CD14-positive monocyte (primary cell): ENCODE measurements around the gene LIN7B. TPM values are rescaled to one million over a fixed set of nuclear protein-coding genes. Genes with fewer than 3 reads are reported as not detected.

ENCODE experiments used
- DNase-seq, 3 donors: peaks; one replicate each; pipeline ENCODE4 v3.0.0-alpha.2; 2011 to 2022
- H2AFZ ChIP-seq: 2 replicates; pipeline ENCODE4 v1.6.0; 2012; ENCODE audit warnings: mild to moderate bottlenecking, low read depth, low read length, inconsistent platforms; ENCODE audit not compliant: insufficient read depth, poor library complexity, severe bottlenecking
- H3K27ac ChIP-seq, 2 donors: 1 replicate in 1 of 2; 2 replicates in 1 of 2; pipeline ENCODE4 v1.5.1; 2012 to 2013; ENCODE audit warnings: low read length in 2 of 2, control low read depth in 1 of 2, inconsistent platforms in 1 of 2, low read depth in 1 of 2, mild to moderate bottlenecking in 1 of 2
- H3K27me3 ChIP-seq, 2 donors: one replicate each; pipeline versions ENCODE4 v1.6.0 to v1.6.1; 2011 to 2013; ENCODE audit warnings: low read length in 2 of 2; ENCODE audit not compliant: control insufficient read depth in 2 of 2, insufficient read depth in 2 of 2
- H3K36me3 ChIP-seq, 2 donors: replicated peaks in 1 of 2; 1 replicate in 1 of 2; 2 replicates in 1 of 2; pipeline versions ENCODE4 v1.5.1 to v1.6.1; 2012 to 2013; ENCODE audit warnings: low read length in 2 of 2, control low read depth in 1 of 2, inconsistent platforms in 1 of 2, mild to moderate bottlenecking in 1 of 2; ENCODE audit not compliant: insufficient read depth in 2 of 2, control insufficient read depth in 1 of 2
- H3K4me1 ChIP-seq, 2 donors: 1 replicate in 1 of 2; 2 replicates in 1 of 2; pipeline versions ENCODE4 v1.5.1 to v1.6.1; 2012 to 2013; ENCODE audit warnings: low read length in 2 of 2, control low read depth in 1 of 2, inconsistent platforms in 1 of 2, mild to moderate bottlenecking in 1 of 2, moderate library complexity in 1 of 2; ENCODE audit not compliant: insufficient read depth in 2 of 2, control insufficient read depth in 1 of 2
- H3K4me2 ChIP-seq: replicated peaks from 2 replicates; pipeline ENCODE3; 2012; ENCODE audit warnings: low read length, moderate library complexity, mild to moderate bottlenecking; ENCODE audit not compliant: poor library complexity, severe bottlenecking; ENCODE audit errors: extremely low read depth
- H3K4me3 ChIP-seq, 3 experiments: fragments of 200-600 bp in 1 of 3; sonication (generic) in 1 of 3; replicated peaks in 1 of 3; 1 replicate in 2 of 3; 2 replicates in 1 of 3; pipeline ENCODE4 v1.5.1; 2011 to 2013; ENCODE audit warnings: low read length in 3 of 3, mild to moderate bottlenecking in 3 of 3, control low read depth in 2 of 3, low read depth in 2 of 3, inconsistent platforms in 1 of 3, moderate library complexity in 1 of 3
- H3K79me2 ChIP-seq: 2 replicates; pipeline ENCODE4 v1.6.0; 2012; ENCODE audit warnings: mild to moderate bottlenecking, control low read depth, inconsistent platforms, low read length, moderate library complexity; ENCODE audit not compliant: insufficient read depth
- H3K9ac ChIP-seq: 2 replicates; pipeline ENCODE4 v1.6.0; 2017; ENCODE audit warnings: low read length, mild to moderate bottlenecking; ENCODE audit not compliant: insufficient read depth, poor library complexity, severe bottlenecking
- H3K9me3 ChIP-seq, 2 donors: replicated peaks in 1 of 2; 1 replicate in 1 of 2; 2 replicates in 1 of 2; pipeline versions ENCODE4 v1.5.1 to v1.6.1; 2012 to 2013; ENCODE audit warnings: low read length in 2 of 2, control low read depth in 1 of 2; ENCODE audit not compliant: control insufficient read depth in 1 of 2, insufficient read depth in 1 of 2
- H4K20me1 ChIP-seq: 2 replicates; pipeline ENCODE4 v1.6.0; 2012; ENCODE audit warnings: mild to moderate bottlenecking, low read length, control low read depth, moderate library complexity; ENCODE audit not compliant: insufficient read depth
- H3K27ac Mint-ChIP-seq, 7 donors: one replicate each; pipeline ENCODE4 v1.8.0; 2020; ENCODE audit warnings: mild to moderate bottlenecking in 7 of 7, mixed read lengths in 7 of 7, moderate library complexity in 6 of 7, inconsistent platforms in 2 of 7
- H3K27me3 Mint-ChIP-seq, 3 donors: one replicate each; pipeline ENCODE4 v1.8.0; 2021 to 2022; ENCODE audit warnings: low read depth in 3 of 3, mild to moderate bottlenecking in 3 of 3, mixed read lengths in 3 of 3, moderate library complexity in 3 of 3, inconsistent platforms in 1 of 3
- H3K36me3 Mint-ChIP-seq, 2 donors: one replicate each; pipeline ENCODE4 v1.8.0; 2020; ENCODE audit warnings: mixed read lengths in 2 of 2, inconsistent platforms in 1 of 2, mild to moderate bottlenecking in 1 of 2
- H3K4me1 Mint-ChIP-seq: one replicate; pipeline ENCODE4 v1.8.0; 2020; ENCODE audit warnings: mild to moderate bottlenecking, mixed read lengths
- H3K4me3 Mint-ChIP-seq, 2 donors: one replicate each; pipeline ENCODE4 v1.8.0; 2020; ENCODE audit warnings: mild to moderate bottlenecking in 2 of 2, mixed read lengths in 2 of 2, moderate library complexity in 1 of 2
- H3K9me3 Mint-ChIP-seq, 7 donors: one replicate each; pipeline ENCODE4 v1.8.0; 2020 to 2022; ENCODE audit warnings: mixed read lengths in 7 of 7, mild to moderate bottlenecking in 6 of 7, moderate library complexity in 6 of 7, inconsistent platforms in 2 of 7
- WGBS: methylation state at CpG from one replicate; pipeline ENCODE4 v1.1.5; 2013; ENCODE audit warnings: missing lambda C conversion rate; ENCODE audit not compliant: insufficient coverage; 5-methylcytosine and 5-hydroxymethylcytosine counted together
- intact Hi-C, 2 donors: fragments of 100-400 bp; cut with micrococcal nuclease; formaldehyde crosslinking; loops; one replicate each; pipeline versions ENCODE4 v1.15.0 to v1.15.1; 2023
- polyA plus RNA-seq, 3 donors: library from polyadenylated mRNA; depleted of rRNA in 1 of 3; unstranded in 2 of 3; stranded (reverse) in 1 of 3; fragments of 300-500 nt in 2 of 3; fragments of >200 nt in 1 of 3; fragmentation: Illumina TruSeq in 2 of 3; gene quantifications; 1 replicate in 2 of 3; 2 replicates in 1 of 3; pipeline ENCODE4 v1.2.3, GENCODE V29; 2012 to 2021
- small RNA-seq: library from RNA; depleted of rRNA; stranded (forward); fragments of <200 nt; gene quantifications from one replicate; pipeline ENCODE3, GENCODE V24; 2012; ENCODE audit warnings: low read depth; ENCODE audit not compliant: insufficient read length
- TF ChIP-seq, protein P1 (sequence below): fragments of 200-600 bp; IDR thresholded peaks from one replicate; pipeline ENCODE4 v1.8.0; 2022; ENCODE audit warnings: antibody characterized with exemption, mild to moderate bottlenecking

Gene LIN7B
- polyA plus RNA-seq, 3 donors: 4.1 to 9.2 (median 4.2) TPM

DNA sequence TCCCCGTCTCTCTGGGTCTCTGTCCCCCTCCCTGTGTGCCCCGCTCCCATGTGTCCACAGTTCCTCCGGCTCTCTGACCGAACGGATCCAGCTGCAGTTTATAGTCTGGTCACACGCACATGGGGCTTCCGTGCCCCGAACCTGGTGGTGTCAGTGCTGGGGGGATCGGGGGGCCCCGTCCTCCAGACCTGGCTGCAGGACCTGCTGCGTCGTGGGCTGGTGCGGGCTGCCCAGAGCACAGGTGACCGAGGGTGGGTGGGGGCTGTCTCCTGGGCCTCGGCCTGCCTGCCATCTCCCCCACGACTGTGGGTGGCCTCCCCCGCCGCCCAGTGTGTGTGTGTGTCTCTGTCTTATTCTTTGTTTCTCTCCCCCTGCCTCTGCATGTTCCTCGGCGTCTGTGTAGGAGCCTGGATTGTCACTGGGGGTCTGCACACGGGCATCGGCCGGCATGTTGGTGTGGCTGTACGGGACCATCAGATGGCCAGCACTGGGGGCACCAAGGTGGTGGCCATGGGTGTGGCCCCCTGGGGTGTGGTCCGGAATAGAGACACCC is 53.8 kb downstream of the LIN7B start:
- Histone ChIP-seq H3K9ac (no peak overlapping the region), H3K4me3 (no peak overlapping the region), H4K20me1 (no peaks in the 10 kb centered on the region), H3K4me1 (no peaks in the 10 kb centered on the region), H3K4me2 (no peak overlapping the region), H3K27me3 (no peaks in the 10 kb centered on the region), H3K36me3 (no peaks in the 10 kb centered on the region), H2AFZ (no peak overlapping the region), H3K27ac (no peak overlapping the region), H3K79me2 (no peaks in the 10 kb centered on the region), H3K9me3 (no peaks in the 10 kb centered on the region)
- H3K9me3 Mint-ChIP-seq: no peaks in the 10 kb centered on the region
- 97% methylated on average over 10 of the region's 25 CpGs for WGBS
- peaks cover 2 to 18% (median 4%) of the 10 kb centered on the region in 3 donors for H3K27me3 Mint-ChIP-seq
- no peak for DNase-seq
- no peaks in the 10 kb centered on the region for H3K36me3 Mint-ChIP-seq
- H3K4me1 Mint-ChIP-seq: no peaks in the 10 kb centered on the region
- intact Hi-C loops: no loop called here
- TF ChIP-seq, protein P1, sequence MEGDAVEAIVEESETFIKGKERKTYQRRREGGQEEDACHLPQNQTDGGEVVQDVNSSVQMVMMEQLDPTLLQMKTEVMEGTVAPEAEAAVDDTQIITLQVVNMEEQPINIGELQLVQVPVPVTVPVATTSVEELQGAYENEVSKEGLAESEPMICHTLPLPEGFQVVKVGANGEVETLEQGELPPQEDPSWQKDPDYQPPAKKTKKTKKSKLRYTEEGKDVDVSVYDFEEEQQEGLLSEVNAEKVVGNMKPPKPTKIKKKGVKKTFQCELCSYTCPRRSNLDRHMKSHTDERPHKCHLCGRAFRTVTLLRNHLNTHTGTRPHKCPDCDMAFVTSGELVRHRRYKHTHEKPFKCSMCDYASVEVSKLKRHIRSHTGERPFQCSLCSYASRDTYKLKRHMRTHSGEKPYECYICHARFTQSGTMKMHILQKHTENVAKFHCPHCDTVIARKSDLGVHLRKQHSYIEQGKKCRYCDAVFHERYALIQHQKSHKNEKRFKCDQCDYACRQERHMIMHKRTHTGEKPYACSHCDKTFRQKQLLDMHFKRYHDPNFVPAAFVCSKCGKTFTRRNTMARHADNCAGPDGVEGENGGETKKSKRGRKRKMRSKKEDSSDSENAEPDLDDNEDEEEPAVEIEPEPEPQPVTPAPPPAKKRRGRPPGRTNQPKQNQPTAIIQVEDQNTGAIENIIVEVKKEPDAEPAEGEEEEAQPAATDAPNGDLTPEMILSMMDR: no peak
- H3K4me3 Mint-ChIP-seq: no peak overlapping the region
- H3K27ac Mint-ChIP-seq: no peak overlapping the region

Small RNA genes within 50 kb of the gene (small RNA-seq; reads per million reads assigned to genes)
- not detected for gene RN7SL708P

Other genes with a start within 250 kb of the LIN7B start
- 1 to 10 TPM in 2 of 3 donors, under 1 TPM in 1; 0.69 to 1.5 (median 1.1) TPM for gene PLEKHA4, start 245.8 kb upstream of the LIN7B start, polyA plus RNA-seq
- gene PPP1R15A, start 241.9 kb upstream of the LIN7B start, polyA plus RNA-seq: 100 to 1,000 TPM; 127 to 745 (median 169) TPM
- not detected for gene TULP2, start 215.6 kb upstream of the LIN7B start, polyA plus RNA-seq
- gene NUCB1, start 214.1 kb upstream of the LIN7B start, polyA plus RNA-seq: 100 to 1,000 TPM in 2 of 3 donors, 10 to 100 TPM in 1; 80.9 to 178 (median 108) TPM
- under 1 TPM in 1 of 3 donors, not detected in 2; 0.38 TPM for gene DHDH, start 180.7 kb upstream of the LIN7B start, polyA plus RNA-seq
- gene BAX, start 159.5 kb upstream of the LIN7B start, polyA plus RNA-seq: 100 to 1,000 TPM in 1 of 3 donors, 10 to 100 TPM in 2; 69.2 to 135 (median 80.5) TPM
- gene FTL, start 149.1 kb upstream of the LIN7B start, polyA plus RNA-seq: over 10,000 TPM in 2 of 3 donors, 1,000 to 10,000 TPM in 1; 4,468 to 26,681 (median 23,650) TPM
- gene GYS1, start 121.1 kb upstream of the LIN7B start, polyA plus RNA-seq: 10 to 100 TPM; 13.3 to 26.0 (median 21.3) TPM
- gene RUVBL2, start 120.5 kb upstream of the LIN7B start, polyA plus RNA-seq: 10 to 100 TPM; 40.1 to 44.4 (median 41.9) TPM
- gene LHB, start 97.3 kb upstream of the LIN7B start, polyA plus RNA-seq: under 1 TPM in 1 of 3 donors, not detected in 2; 0.48 TPM
- not detected for gene CGB3, start 90.0 kb upstream of the LIN7B start, polyA plus RNA-seq
- not detected for gene CGB2, start 82.5 kb upstream of the LIN7B start, polyA plus RNA-seq
- not detected for gene CGB1, start 77.5 kb upstream of the LIN7B start, polyA plus RNA-seq
- not detected for gene CGB5, start 70.5 kb upstream of the LIN7B start, polyA plus RNA-seq
- gene CGB8, start 65.3 kb upstream of the LIN7B start, polyA plus RNA-seq: not detected
- gene CGB7, start 56.6 kb upstream of the LIN7B start, polyA plus RNA-seq: not detected
- gene NTF4, start 49.6 kb upstream of the LIN7B start, polyA plus RNA-seq: not detected
- not detected for gene KCNA7, start 41.7 kb upstream of the LIN7B start, polyA plus RNA-seq
- gene SNRNP70, start 28.9 kb upstream of the LIN7B start, polyA plus RNA-seq: 100 to 1,000 TPM in 1 of 3 donors, 10 to 100 TPM in 2; 27.4 to 360 (median 40.4) TPM
- under 1 TPM; 0.60 to 0.76 (median 0.66) TPM for gene C19orf73, start 4.8 kb downstream of the LIN7B start, polyA plus RNA-seq
- gene PPFIA3, start 5.2 kb downstream of the LIN7B start, polyA plus RNA-seq: under 1 TPM in 1 of 3 donors, not detected in 2; 0.43 TPM
- not detected for gene HRC, start 41.0 kb downstream of the LIN7B start, polyA plus RNA-seq
- gene TRPM4, start 43.4 kb downstream of the LIN7B start, polyA plus RNA-seq: 1 to 10 TPM; 6.0 to 6.9 (median 6.6) TPM
- 1 to 10 TPM in 1 of 3 donors, under 1 TPM in 2; 0.21 to 1.5 (median 0.55) TPM for gene SLC6A16, start 210.8 kb downstream of the LIN7B start, polyA plus RNA-seq
- gene CD37, start 221.0 kb downstream of the LIN7B start, polyA plus RNA-seq: 100 to 1,000 TPM; 147 to 380 (median 194) TPM
- gene TEAD2, start 248.0 kb downstream of the LIN7B start, polyA plus RNA-seq: not detected
- not detected for gene DKKL1, start 249.5 kb downstream of the LIN7B start, polyA plus RNA-seq